OCI-M1 (cell line): ENCODE data around the gene MED31.
"Not testable (repeated sequence)": the region's sequence is repeated elsewhere in the genome, so short reads cannot be mapped to it uniquely, and the experiment has no call there.

Experiments
- DNase-seq: peaks from one replicate; lab custom pipeline; 2025; lab: John Stamatoyannopoulos, UW

Gene MED31

GRCh38 chr17:6651354-6651918 is at the start of gene MED31, which contains the start of gene C17orf100:
Gene MED31, minus strand, starts transcription at chr17:6651605. Its CDS starts 77 bp downstream, at chr17:6651528.
Gene C17orf100, plus strand, starts transcription at chr17:6651762. Its CDS starts 152 bp downstream, at chr17:6651914.
- DNase-seq: peak; percentile 99

- no peak for DNase-seq
Measured at GRCh38 chr17:6700948-6701307, 49.5 kb upstream of the MED31 start.

GRCh38 chr17:6699997-6700947 is 48.9 kb upstream of the MED31 start:
- no peak for DNase-seq

GRCh38 chr17:6698004-6698403 is 46.6 kb upstream of the MED31 start:
- DNase-seq: no peak

- DNase-seq: no peak
Measured at GRCh38 chr17:6696906-6697305, 45.5 kb upstream of the MED31 start.

- no peak for DNase-seq
Measured at GRCh38 chr17:6695565-6695964, 44.2 kb upstream of the MED31 start.

- DNase-seq: no peak
Measured at GRCh38 chr17:6695051-6695450, 43.6 kb upstream of the MED31 start.

- not testable (repeated sequence) for DNase-seq
Measured at GRCh38 chr17:6691958-6692357, 40.6 kb upstream of the MED31 start.

- no peak for DNase-seq
Measured at GRCh38 chr17:6691546-6691945, 40.1 kb upstream of the MED31 start.

- no peak for DNase-seq
Measured at GRCh38 chr17:6690641-6691040, 39.2 kb upstream of the MED31 start.

GRCh38 chr17:6688944-6689343 is 37.5 kb upstream of the MED31 start:
- no peak for DNase-seq

- DNase-seq: no peak
Measured at GRCh38 chr17:6686026-6686425, 34.6 kb upstream of the MED31 start.

GRCh38 chr17:6684881-6685767 is 33.7 kb upstream of the MED31 start:
- DNase-seq: no peak

- no peak for DNase-seq
Measured at GRCh38 chr17:6684460-6684783, 33.0 kb upstream of the MED31 start.

GRCh38 chr17:6683730-6684459 is 32.5 kb upstream of the MED31 start:
- DNase-seq: no peak

- DNase-seq: no peak
Measured at GRCh38 chr17:6683081-6683684, 31.8 kb upstream of the MED31 start.

GRCh38 chr17:6682339-6682738 is 30.9 kb upstream of the MED31 start:
- no peak for DNase-seq

GRCh38 chr17:6681671-6682070 is 30.3 kb upstream of the MED31 start:
- no peak for DNase-seq

- no peak for DNase-seq
Measured at GRCh38 chr17:6681176-6681575, 29.8 kb upstream of the MED31 start.

- DNase-seq: no peak
Measured at GRCh38 chr17:6679241-6679640, 27.8 kb upstream of the MED31 start.

- DNase-seq: no peak
Measured at GRCh38 chr17:6677946-6678345, 26.5 kb upstream of the MED31 start.
